GM21515 (cell line): ENCODE results near the gene ARTN.

Experiments used
- ATAC-seq: cut with Tn5 transposase; IDR thresholded peaks from one replicate; pipeline ENCODE4 v1.9.1; 2021; ENCODE audit not compliant: unreplicated experiment

ARTN gene

DNA sequence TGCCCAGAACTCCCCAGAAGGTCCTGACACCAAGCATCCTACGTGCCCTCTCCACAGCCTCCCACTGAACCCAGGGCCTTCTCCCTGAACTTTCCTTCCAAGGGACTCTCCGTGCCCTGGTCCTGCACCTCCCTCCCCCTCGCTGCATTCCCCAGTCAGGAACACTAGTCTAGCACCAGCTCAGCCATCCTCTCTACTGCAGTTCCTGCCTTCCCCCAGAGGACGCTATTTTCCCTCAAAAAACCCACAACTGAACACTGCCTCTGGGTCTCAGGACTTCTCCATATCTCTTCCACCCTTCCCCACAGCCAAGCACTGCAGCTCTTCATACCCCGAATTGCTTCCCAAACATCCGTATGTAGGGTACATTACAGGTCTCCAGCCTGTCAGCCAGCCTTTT, 12.6 kb upstream of the ARTN start:
- no peak for ATAC-seq

DNA sequence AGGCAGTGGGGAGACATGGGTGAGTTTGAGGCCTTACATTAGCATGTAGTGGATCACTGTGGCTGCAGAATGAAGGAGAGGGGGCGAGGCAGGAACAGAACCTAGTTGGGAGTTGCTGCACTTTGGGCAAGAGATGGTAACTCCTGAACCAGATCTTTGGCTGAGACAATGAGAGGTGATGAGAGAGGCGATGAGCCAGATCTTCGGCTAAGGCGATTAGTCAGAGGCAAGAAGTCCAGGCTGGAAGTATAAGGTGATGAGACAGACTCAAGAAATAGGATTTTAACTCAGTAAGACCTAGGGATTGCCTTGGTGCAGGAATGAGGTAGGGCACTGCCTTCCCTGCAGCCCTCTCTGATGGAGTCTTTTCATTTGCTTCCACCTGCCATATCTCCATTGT, 9.1 kb upstream of the ARTN start:
- no peak for ATAC-seq

DNA sequence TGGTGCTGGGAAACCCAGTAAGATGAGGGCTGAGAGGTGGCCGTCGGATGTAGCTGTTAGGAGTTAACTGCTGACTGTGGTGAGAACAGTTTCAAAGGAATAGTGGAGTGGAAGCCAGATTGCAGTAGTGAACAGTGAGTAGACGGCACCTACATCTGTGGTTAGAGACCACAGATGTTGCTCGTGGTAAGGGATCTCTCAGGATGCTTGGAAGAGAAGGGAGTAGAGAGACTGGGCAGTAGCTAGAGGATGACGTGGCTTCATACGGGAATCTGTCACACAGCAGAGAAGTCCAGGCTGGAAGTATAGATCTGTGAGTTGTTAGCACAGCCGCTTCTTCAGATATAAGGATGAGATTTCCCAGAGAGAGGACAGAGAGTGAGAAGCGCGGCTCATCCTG, 7.8 kb upstream of the ARTN start:
- ATAC-seq = no peak

DNA sequence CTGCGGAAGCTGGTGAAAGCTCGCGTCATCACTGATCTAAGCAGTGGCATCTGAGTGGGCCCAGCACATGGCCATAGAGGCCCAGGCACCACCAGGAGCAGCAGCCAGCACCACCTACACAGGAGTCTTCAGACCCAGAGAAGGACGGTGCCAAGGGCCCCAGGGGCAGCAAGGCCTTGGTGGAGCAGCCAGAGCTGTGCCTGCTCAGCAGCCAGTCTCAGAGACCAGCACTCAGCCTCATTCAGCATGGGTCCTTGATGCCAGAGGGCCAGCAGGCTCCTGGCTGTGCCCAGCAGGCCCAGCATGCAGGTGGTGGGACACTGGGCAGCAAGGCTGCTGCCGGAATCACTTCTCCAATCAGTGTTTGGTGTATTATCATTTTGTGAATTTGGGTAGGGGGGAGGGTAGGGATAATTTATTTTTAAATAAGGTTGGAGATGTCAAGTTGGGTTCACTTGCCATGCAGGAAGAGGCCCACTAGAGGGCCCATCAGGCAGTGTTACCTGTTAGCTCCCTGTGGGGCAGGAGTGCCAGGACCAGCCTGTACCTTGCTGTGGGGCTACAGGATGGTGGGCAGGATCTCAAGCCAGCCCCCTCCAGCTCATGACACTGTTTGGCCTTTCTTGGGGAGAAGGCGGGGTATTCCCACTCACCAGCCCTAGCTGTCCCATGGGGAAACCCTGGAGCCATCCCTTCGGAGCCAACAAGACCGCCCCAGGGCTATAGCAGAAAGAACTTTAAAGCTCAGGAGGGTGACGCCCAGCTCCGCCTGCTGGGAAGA, 3.2 kb upstream of the ARTN start:
- no peak for ATAC-seq

DNA sequence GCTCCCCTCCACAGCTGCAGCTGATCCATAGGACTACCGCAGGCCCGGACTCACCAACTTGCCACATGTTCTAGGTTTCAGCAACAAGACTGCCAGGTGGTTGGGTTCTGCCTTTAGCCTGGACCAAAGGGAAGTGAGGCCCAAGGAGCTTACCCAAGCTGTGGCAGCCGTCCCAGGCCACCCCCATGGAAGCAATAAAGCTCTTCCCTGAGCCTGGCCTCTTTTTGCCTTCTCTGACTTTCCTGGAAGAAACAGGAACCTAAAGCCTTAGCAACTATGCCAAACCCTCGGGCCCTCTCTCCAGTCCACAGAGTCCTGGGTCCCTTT, 2.7 kb upstream of the ARTN start:
- no peak for ATAC-seq

DNA sequence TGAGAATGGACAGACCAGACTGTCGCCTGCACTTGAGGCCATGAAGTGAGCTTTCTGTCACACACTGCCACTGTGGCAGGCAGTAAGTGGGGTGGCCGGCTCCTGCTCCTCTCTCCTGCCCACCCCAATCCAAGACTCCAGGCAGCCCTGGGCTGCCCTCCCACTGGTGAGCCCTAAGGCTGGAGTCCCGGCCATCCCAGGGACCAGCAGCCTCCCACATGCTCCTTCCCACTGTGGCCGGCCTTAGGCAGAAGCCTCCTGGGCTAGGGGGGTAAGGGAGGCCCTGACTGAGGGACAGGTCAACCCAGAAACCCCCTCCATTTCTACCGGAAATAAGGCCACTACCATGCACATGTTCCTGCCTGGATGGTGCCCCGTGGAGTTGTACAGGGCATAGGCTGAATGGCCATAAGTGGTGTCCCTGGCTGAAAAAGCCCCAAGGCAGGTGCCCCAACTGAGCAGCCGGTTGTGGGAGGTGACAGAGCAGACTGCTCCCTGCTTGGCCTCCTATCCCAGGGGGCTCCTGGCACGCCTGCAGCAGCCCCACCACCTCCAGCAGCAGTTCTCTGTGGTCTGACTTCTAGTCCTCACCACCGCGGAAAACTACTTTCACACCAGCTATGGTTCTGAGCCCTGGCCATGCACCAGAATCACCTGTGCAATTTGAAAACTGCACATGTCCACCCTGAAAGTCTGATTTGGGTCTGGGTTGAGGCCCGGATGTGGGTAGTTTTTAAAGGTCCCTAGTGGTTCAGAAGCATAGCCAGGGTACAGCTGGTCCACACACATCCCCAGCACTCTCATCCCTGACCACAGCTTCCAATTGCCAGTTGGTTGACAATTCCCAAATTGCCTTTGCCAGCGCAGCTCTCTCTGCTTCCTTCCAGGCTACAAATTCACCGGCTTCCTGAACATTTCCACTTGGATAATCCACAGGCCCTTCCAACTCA, 1.6 kb upstream of the ARTN start:
- ATAC-seq = no peak

DNA sequence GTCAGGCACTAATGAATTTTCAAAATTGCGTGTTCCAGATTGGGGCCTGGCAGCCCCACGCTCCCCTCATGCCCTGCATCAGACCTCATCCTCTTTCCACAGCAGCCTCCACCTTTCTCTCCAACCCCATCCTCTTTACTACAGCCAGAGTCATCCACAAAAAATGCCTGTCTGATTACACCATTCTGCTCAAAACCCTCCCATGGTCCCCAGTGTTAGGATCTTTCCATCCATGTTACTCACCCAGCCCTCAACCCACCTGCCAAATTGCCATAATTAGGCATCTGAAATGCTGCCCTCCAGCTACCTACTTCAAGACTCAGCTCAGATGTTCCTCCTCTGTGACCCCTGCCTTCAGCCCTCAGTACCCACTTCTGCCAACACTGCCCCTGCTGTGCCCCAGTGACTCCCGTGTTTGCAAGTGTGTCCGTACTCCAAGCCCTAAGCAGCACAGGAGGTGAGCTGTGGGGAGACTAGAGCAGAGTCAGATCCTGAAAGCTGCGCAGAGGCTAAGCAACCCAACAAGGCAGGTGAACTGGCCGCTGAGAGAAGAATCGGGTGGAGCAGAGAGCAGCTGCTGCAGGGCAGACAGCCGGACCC, 715 bp upstream of the ARTN start:
- no peak for ATAC-seq

DNA sequence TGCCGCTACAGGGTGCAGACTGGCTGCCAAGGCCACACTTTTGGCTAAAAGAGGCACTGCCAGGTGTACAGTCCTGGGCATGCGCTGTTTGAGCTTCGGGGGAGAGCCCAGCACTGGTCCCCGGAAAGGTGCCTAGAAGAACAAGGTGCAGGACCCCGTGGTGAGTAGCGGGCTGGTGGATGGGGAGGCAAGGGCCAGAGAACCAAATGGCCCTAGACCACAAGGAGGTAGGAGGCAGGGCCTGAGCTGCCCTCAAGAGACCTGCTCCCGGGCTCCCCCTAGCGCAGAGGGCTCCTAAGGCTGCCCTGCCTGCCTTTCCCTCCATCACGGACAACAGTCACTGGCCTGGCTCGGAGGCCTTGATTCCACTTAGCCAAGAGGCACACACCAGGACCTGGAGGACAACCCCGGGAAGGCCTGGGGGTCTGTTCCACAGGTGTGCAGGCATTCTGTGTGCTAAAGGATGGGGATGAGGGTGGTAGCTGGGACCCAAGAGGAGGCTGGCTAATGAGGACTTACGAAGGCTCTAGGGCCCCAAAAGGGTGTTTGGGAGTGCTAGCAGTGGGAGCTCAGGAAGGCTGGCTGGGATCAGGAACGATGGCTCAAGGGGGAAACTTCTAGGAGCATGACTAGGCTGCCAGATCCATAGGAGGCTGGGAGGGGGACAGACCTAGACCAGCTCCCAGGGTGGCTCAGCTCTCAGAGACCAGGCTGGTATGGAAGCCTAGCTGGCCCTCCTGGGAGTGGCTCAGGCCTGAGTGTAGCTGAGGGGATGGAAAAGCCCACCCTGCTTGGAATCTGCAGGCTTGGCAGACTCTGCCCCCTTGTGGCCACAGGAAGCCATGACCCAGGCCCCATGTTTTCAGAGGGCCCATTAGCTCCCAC, 742 bp downstream of the ARTN start:
- no peak for ATAC-seq

DNA sequence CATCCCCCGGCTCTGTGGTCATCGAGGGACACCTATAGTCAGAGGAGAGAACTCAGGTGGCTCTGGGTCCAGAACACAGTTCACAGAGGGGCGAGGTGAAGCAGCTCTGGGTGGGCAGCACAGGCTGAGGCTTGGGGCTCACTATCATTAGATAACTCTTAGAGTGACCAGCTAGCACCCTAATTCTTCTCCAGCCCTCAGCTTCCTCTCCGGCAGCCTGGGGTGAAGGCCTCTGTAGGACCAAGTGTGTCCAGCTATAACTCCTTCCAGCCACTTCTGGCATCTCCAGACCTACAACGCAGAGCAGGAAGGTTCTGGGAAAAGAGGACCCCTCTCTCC, 1.4 kb downstream of the ARTN start:
- no peak for ATAC-seq

DNA sequence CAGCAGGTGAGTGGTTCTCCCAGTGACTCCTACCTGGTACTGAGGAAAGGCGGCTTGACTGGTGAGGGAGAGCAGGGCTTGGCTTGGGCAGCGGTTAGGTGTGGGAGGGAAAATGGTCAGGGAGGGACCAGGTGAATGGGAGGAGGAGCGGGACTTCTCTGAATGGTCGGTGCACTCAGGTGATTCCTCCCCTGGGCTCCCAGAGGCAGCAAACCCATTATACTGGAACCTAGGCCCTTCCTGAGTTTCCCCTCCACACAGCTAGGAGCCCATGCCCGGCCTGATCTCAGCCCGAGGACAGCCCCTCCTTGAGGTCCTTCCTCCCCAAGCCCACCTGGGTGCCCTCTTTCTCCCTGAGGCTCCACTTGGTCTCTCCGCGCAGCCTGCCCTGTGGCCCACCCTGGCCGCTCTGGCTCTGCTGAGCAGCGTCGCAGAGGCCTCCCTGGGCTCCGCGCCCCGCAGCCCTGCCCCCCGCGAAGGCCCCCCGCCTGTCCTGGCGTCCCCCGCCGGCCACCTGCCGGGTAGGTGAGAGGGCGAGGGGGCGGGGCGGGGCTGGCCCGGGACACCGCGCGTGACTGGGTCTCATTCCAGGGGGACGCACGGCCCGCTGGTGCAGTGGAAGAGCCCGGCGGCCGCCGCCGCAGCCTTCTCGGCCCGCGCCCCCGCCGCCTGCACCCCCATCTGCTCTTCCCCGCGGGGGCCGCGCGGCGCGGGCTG, 2.3 kb downstream of the ARTN start:
- no peak for ATAC-seq

DNA sequence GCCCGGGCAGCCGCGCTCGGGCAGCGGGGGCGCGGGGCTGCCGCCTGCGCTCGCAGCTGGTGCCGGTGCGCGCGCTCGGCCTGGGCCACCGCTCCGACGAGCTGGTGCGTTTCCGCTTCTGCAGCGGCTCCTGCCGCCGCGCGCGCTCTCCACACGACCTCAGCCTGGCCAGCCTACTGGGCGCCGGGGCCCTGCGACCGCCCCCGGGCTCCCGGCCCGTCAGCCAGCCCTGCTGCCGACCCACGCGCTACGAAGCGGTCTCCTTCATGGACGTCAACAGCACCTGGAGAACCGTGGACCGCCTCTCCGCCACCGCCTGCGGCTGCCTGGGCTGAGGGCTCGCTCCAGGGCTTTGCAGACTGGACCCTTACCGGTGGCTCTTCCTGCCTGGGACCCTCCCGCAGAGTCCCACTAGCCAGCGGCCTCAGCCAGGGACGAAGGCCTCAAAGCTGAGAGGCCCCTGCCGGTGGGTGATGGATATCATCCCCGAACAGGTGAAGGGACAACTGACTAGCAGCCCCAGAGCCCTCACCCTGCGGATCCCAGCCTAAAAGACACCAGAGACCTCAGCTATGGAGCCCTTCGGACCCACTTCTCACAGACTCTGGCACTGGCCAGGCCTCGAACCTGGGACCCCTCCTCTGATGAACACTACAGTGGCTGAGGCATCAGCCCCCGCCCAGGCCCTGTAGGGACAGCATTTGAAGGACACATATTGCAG, 3.0 kb downstream of the ARTN start:
- no peak for ATAC-seq

DNA sequence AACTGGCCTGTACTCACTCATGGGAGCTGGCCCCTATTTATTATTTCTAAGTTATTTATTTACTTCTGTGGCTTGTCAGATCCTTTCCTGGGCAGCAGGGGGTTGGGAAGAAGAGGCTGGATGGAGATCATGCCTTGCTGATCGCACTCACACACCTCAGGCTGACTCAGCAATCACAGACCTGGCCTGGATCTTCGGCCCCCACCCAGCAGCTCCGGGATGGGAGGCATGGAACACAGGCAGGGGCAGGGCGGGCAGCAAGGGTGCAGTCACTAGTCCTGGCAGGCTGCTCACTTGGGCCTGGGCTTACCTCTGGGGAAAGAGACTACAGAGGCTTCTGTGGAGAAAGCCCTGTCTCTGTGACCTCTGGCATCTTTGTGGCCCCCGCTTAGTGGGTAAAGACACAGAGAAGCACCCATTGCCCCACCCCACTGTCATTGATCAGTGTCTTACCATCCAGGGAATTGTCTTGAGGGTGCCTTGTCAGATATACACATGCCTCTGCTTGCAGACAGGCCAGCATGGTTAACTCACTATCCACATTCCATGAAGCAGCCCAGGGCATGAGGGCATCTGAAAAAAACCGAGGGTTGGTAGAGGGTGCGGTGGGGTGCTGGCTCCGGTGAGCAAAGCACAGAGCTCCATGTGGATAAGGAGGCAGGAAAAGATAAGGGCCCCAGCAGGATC, 3.7 kb downstream of the ARTN start:
- ATAC-seq = no peak

DNA sequence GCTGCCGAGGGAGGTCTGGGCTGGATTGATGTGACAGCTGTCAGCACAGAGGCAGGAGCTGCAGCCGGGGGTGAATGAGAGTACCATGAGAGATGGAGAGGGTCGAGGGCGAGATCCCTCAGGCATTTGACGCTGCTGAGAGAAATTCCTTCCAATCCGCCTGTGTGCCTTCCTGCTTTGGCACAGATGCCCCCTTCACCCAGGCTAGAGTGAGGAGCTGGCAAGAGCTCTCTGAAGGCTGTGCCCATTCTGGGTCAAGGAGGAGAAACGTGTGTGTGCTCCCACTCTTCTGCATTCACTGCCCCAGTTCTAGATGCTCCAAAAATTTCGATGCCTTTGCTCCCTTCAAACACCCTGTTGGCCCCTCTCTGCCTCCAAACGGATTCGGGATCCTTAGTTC, 4.8 kb downstream of the ARTN start:
- ATAC-seq = no peak

DNA sequence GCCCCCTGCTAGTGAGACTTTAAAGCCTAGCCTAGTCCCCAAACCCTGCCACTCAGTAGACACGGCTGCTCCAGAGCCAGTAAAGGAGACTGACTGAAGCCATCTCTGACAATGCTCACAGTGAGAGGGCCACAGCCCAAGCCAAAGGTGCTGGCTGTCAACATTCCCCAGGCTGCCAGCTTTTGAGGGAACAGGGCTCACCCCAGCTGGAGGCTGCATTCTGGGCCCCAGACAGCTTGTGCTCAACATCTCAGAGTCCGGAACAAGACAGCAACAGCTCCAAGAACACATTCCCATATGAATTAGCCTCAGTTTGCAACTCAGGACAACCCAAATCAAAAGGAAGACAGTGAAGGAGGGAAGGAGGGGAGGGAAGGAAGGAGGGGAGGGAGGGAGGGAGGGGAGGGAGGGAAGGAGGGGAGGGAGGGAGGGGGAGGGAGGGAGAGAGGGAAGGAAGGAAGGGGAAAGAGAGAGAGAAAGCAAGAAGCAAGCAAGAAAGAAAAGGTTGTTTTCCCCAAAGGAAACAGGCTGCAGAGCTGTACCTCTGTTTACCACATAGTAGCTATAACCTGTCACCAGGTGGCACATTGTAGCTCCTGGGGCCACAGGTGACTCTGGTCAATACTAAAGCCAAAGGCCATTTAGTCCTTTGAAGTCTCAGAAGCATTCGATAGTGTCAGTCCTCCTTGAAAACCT, 5.4 kb downstream of the ARTN start:
- no peak for ATAC-seq

DNA sequence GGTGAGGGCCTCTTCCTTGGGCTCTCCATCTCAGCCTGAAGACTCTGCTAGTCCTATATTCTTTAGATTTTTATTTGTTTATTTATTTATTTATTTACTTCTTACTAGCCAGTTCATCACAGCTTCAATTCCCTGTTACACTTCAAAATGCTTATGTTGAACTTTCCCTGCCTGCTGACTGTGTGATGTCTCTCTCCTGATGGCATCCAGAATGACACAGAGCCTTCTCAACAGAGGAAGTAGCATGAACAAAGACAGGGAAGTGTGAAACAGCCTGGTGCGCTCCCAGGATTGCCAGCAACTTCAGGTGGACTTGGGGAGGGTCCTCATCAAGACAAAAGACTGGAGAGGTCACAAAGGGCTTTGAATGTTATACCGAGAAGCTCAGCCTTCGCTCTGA, 8.8 kb downstream of the ARTN start:
- ATAC-seq = no peak

DNA sequence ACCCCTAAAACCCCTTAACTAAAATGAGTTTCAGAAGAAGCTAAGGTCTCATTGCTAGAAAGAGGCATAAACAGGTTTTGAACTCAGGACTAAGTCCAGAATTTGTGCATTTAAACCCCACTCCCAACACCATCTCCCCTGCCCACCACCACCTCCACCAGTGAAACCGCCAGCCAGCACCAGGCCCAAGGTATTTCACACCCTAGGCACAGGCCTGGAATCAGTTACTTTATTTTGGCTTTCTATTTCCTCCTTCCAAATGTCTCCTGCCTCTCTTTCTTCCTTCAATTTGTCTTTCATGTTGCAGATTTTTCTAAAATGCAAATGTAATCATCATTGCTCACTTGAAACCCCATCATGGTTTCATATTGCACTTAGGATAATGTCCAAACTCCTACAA, 11.3 kb downstream of the ARTN start:
- no peak for ATAC-seq

DNA sequence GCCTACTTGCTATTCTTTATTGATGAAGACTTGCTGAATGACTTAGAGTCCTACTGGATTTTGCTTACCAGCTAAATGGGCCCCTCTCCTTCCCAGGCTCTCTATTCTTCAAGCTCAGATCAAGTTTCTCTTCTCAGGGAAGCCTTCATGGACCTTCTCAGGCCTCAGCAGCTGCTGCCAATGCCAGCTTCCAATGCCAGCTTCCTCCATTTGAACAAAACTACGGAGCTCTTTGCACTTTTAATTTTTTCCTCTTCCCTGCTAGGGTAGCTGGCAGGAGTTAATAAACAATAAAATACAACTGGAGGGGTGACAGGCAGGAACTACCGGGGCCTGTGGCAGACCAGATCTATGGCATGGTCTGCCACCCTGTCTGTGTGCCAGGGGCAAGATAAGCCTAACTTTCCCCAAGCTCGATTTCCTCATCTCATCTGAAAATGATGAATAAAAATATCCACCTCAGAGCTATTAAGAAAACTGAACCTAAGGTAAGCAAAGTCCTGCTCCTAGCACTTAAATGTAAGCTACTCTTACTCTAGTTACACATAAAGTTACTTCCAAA, 12.2 kb downstream of the ARTN start:
- ATAC-seq = no peak
